ENCODE data around the gene WAC.

DNA sequence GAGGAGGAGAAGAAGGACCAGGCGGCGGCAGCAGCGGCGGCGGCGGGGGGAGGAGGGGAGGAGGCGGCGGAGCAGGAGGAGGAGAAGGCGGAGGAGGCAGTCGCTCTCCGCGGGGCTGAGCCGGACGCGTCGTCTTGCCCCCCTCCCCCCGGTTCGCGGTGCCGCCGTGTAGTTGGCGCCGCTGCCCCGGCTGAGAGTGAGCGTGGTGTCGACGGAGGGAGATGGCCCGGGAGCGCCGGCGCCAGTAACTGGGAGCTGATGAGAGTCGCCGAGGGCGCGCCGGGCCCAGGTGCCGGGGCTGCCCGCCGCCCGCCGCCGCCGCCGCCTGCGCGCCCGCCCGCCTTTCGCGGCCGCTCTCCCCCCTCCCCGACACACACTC lies 257 bp downstream of the WAC start:
- TF ChIP-seq, protein P1, sequence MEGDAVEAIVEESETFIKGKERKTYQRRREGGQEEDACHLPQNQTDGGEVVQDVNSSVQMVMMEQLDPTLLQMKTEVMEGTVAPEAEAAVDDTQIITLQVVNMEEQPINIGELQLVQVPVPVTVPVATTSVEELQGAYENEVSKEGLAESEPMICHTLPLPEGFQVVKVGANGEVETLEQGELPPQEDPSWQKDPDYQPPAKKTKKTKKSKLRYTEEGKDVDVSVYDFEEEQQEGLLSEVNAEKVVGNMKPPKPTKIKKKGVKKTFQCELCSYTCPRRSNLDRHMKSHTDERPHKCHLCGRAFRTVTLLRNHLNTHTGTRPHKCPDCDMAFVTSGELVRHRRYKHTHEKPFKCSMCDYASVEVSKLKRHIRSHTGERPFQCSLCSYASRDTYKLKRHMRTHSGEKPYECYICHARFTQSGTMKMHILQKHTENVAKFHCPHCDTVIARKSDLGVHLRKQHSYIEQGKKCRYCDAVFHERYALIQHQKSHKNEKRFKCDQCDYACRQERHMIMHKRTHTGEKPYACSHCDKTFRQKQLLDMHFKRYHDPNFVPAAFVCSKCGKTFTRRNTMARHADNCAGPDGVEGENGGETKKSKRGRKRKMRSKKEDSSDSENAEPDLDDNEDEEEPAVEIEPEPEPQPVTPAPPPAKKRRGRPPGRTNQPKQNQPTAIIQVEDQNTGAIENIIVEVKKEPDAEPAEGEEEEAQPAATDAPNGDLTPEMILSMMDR (IDR thresholded peaks at IDR 0.05) = no peak
- TF ChIP-seq POLR2A (IDR thresholded peaks at IDR 0.05) = no peak

All from thyroid gland (tissue), 4 donors.